ENCODE measurements around the gene EPC1.

EPC1 gene

DNA sequence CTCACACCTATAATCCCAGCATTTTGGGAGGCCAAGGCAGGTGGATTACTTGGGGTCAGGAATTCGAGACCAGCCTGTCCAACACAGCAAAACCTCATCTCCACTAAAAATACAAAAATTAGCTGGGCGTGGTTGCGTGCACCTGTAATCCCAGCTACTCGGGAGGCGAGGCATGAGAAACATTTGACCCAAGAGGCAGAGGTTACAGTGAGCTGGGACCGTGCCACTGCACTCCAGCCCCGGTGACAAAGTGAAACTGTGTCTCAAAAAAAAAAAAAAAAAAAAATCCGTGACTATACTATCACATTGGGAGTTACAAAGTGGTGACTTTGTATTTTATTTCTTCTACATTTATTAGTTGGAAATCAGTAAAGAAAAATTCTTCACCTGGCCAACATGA, 101.2 kb downstream of the EPC1 start:
- Histone ChIP-seq H2BK120ac (ENCODE audit: low read depth, low read length) (no peak overlapping the region), H3K79me1 (ENCODE audit: low read depth, low read length) (no peaks in the 10 kb centered on the region), H3K14ac (ENCODE audit: low read length) (no peak overlapping the region), H3K36me3 (replicated peaks in 1 of 2; ENCODE audit: control insufficient read depth in 2 of 2, insufficient read depth in 2 of 2, low read length in 2 of 2) (no peaks in the 10 kb centered on the region), H3K9ac (ENCODE audit: low read depth, low read length, poor library complexity) (no peak overlapping the region), H3K9me3 (replicated peaks in 1 of 2; ENCODE audit: control insufficient read depth in 2 of 2, insufficient read depth in 1 of 2, low read depth in 1 of 2, low read length in 2 of 2) (no peaks in the 10 kb centered on the region), H2AK5ac (ENCODE audit: low read depth, low read length) (no peak overlapping the region), H3K4me3 (ENCODE audit: low read length in 2 of 2) (no peak overlapping the region), H3K23ac (ENCODE audit: low read depth, low read length, poor library complexity) (no peak overlapping the region), H2BK5ac (ENCODE audit: low read length) (no peak overlapping the region), H4K8ac (ENCODE audit: low read depth, low read length) (no peak overlapping the region), H3K18ac (ENCODE audit: low read length) (no peak overlapping the region), H3K27me3 (ENCODE audit: control insufficient read depth in 3 of 3, insufficient read depth in 3 of 3, low read depth in 1 of 3, low read length in 3 of 3) (peaks cover 0 to 7% (median 0%) of the 10 kb centered on the region in 3 experiments), H3K4ac (ENCODE audit: low read length) (no peak overlapping the region), H2AFZ (ENCODE audit: low read length) (no peak overlapping the region), H3K27ac (replicated peaks; ENCODE audit: low read length) (no peak overlapping the region), H3K4me2 (ENCODE audit: insufficient read depth, low read length, poor library complexity, severe bottlenecking) (no peak overlapping the region), H3K4me1 (ENCODE audit: control insufficient read depth in 2 of 2, insufficient read depth in 1 of 2, low read depth in 1 of 2, low read length in 2 of 2) (no peaks in the 10 kb centered on the region), H2BK15ac (ENCODE audit: low read length) (no peak overlapping the region), H4K91ac (ENCODE audit: low read depth, low read length, poor library complexity) (no peak overlapping the region), H2BK12ac (ENCODE audit: low read length) (no peak overlapping the region)
- WGBS, 2 donors (ENCODE audit: extremely low coverage in 2 of 2, insufficient read length in 2 of 2, insufficient replicate concordance in 1 of 2): no CpG with 5 or more reads among the region's 8 CpGs
- no peak for DNase-seq (ENCODE audit: low spot score)

DNA sequence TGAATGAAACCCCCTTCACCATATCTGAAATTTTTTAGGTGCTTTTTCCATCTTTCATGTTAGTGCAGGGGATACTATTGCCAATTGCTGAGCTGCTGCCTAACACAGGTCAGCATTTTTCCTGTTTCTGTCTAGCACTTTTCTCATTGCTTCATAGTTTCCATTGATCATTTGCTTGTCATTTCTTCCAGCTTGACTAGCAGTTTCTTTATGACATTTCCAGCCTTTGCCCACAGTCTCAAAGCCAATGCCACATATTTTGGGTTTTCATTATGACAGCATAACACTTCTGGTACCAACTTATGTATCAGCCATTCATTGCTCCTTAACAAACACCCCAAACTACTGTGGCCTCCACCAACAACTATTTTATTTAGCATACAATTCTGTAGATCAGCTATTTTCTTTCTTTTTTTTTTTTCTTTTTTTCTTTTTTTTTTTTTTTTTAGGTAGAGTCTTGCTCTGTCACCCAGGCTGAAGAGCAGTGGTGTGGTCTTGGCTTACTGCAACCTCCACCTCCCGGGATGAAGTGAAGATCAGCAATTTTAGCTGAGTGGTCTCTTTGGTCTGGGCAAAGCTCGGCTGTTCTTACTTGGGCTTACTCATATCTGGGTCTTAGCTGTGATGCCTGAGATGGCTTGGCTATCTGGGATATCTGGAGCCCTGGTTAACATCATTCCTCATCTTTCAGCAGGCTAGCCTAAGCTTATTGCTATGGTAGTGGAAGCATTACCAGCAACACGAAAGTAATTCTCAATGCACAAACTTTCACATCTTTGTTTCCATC, 102.3 kb downstream of the EPC1 start:
- Histone ChIP-seq H3K79me1 (ENCODE audit: low read depth, low read length) (no peaks in the 10 kb centered on the region), H2AFZ (ENCODE audit: low read length) (no peak overlapping the region), H4K91ac (ENCODE audit: low read depth, low read length, poor library complexity) (no peak overlapping the region)

DNA sequence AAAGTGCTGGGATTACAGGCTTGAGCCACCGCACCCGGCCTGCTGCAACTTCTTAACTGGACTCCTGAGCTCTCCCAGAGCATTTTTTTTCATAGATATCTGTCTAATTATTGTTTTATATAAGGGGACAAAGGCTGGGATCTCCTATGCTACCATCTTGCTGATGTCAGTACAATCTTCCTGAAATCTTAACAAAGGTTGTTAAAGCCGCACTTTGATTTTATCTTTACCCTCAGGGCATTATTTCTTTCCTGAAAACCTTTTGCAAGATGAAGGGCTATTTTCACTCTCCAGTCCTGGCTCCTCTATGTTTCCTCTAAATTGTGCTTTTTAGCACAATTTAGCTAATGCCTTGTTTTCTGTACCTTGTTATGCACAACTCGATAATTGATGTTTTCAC, 102.9 kb downstream of the EPC1 start:
- Histone ChIP-seq H4K8ac (ENCODE audit: low read depth, low read length) (no peak overlapping the region), H2BK5ac (ENCODE audit: low read length) (no peak overlapping the region), H3K4ac (ENCODE audit: low read length) (no peak overlapping the region), H2BK15ac (ENCODE audit: low read length) (no peak overlapping the region), H3K9ac (ENCODE audit: low read depth, low read length, poor library complexity) (no peak overlapping the region), H3K4me2 (ENCODE audit: insufficient read depth, low read length, poor library complexity, severe bottlenecking) (no peak overlapping the region), H2BK12ac (ENCODE audit: low read length) (no peak overlapping the region), H4K91ac (ENCODE audit: low read depth, low read length, poor library complexity) (no peak overlapping the region), H3K9me3 (replicated peaks in 1 of 2; ENCODE audit: control insufficient read depth in 2 of 2, insufficient read depth in 1 of 2, low read depth in 1 of 2, low read length in 2 of 2) (no peaks in the 10 kb centered on the region), H3K79me1 (ENCODE audit: low read depth, low read length) (no peaks in the 10 kb centered on the region), H3K4me1 (ENCODE audit: control insufficient read depth in 2 of 2, insufficient read depth in 1 of 2, low read depth in 1 of 2, low read length in 2 of 2) (no peaks in the 10 kb centered on the region), H3K27ac (replicated peaks; ENCODE audit: low read length) (no peak overlapping the region), H3K27me3 (ENCODE audit: control insufficient read depth in 3 of 3, insufficient read depth in 3 of 3, low read depth in 1 of 3, low read length in 3 of 3) (peaks cover 0 to 7% (median 0%) of the 10 kb centered on the region in 3 experiments), H3K18ac (ENCODE audit: low read length) (no peak overlapping the region), H2BK120ac (ENCODE audit: low read depth, low read length) (no peak overlapping the region), H2AK5ac (ENCODE audit: low read depth, low read length) (no peak overlapping the region), H2AFZ (ENCODE audit: low read length) (no peak overlapping the region), H3K36me3 (replicated peaks in 1 of 2; ENCODE audit: control insufficient read depth in 2 of 2, insufficient read depth in 2 of 2, low read length in 2 of 2) (no peaks in the 10 kb centered on the region), H3K4me3 (ENCODE audit: low read length in 2 of 2) (no peak overlapping the region), H3K23ac (ENCODE audit: low read depth, low read length, poor library complexity) (no peak overlapping the region), H3K14ac (ENCODE audit: low read length) (no peak overlapping the region)
- WGBS, 2 donors (ENCODE audit: extremely low coverage in 2 of 2, insufficient read length in 2 of 2, insufficient replicate concordance in 1 of 2): no CpG with 5 or more reads among the region's 4 CpGs
- no peak for DNase-seq (ENCODE audit: low spot score)

More for the DNA sequence above, 102.3 kb downstream of the EPC1 start:
- Histone ChIP-seq H3K4me3 (ENCODE audit: low read length in 2 of 2) (no peak overlapping the region), H3K4me2 (ENCODE audit: insufficient read depth, low read length, poor library complexity, severe bottlenecking) (no peak overlapping the region), H3K18ac (ENCODE audit: low read length) (no peak overlapping the region), H3K4ac (ENCODE audit: low read length) (no peak overlapping the region), H3K36me3 (replicated peaks in 1 of 2; ENCODE audit: control insufficient read depth in 2 of 2, insufficient read depth in 2 of 2, low read length in 2 of 2) (no peaks in the 10 kb centered on the region), H2BK12ac (ENCODE audit: low read length) (no peak overlapping the region), H3K23ac (ENCODE audit: low read depth, low read length, poor library complexity) (no peak overlapping the region), H3K9ac (ENCODE audit: low read depth, low read length, poor library complexity) (no peak overlapping the region), H3K9me3 (replicated peaks in 1 of 2; ENCODE audit: control insufficient read depth in 2 of 2, insufficient read depth in 1 of 2, low read depth in 1 of 2, low read length in 2 of 2) (no peaks in the 10 kb centered on the region), H2BK120ac (ENCODE audit: low read depth, low read length) (no peak overlapping the region), H3K14ac (ENCODE audit: low read length) (no peak overlapping the region), H2AK5ac (ENCODE audit: low read depth, low read length) (no peak overlapping the region), H2BK5ac (ENCODE audit: low read length) (no peak overlapping the region), H4K8ac (ENCODE audit: low read depth, low read length) (no peak overlapping the region), H3K4me1 (ENCODE audit: control insufficient read depth in 2 of 2, insufficient read depth in 1 of 2, low read depth in 1 of 2, low read length in 2 of 2) (no peaks in the 10 kb centered on the region), H3K27ac (replicated peaks; ENCODE audit: low read length) (no peak overlapping the region), H2BK15ac (ENCODE audit: low read length) (no peak overlapping the region), H3K27me3 (ENCODE audit: control insufficient read depth in 3 of 3, insufficient read depth in 3 of 3, low read depth in 1 of 3, low read length in 3 of 3) (peaks cover 0 to 7% (median 0%) of the 10 kb centered on the region in 3 experiments)
- no CpG with 5 or more reads among the region's 3 CpGs for WGBS, 2 donors (ENCODE audit: extremely low coverage in 2 of 2, insufficient read length in 2 of 2, insufficient replicate concordance in 1 of 2)
- no peak for DNase-seq (ENCODE audit: low spot score)

DNA sequence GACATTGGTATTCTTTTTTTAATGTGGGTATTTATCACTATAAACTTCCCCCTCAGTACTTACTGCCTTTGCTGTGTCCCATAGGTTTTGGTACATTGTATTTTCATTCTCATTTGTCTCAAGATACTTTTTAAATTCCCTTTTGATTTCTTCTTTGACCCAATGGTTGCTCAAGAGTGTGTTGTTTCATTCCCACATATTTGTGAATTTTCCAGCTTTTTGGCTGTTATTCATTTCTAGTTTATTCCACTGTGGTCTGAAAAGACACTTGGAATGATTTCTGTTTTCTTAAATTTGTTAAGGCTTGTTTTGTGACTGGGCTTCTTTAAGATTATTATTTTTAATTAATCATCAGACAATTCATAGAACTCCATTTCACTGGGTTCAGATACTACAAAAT, 105.0 kb downstream of the EPC1 start:
- Histone ChIP-seq H3K9me3 (replicated peaks in 1 of 2; ENCODE audit: control insufficient read depth in 2 of 2, insufficient read depth in 1 of 2, low read depth in 1 of 2, low read length in 2 of 2) (no peaks in the 10 kb centered on the region), H3K36me3 (replicated peaks in 1 of 2; ENCODE audit: control insufficient read depth in 2 of 2, insufficient read depth in 2 of 2, low read length in 2 of 2) (no peaks in the 10 kb centered on the region), H2BK5ac (ENCODE audit: low read length) (no peak overlapping the region), H4K8ac (ENCODE audit: low read depth, low read length) (no peak overlapping the region), H3K14ac (ENCODE audit: low read length) (no peak overlapping the region), H3K18ac (ENCODE audit: low read length) (no peak overlapping the region), H2BK12ac (ENCODE audit: low read length) (no peak overlapping the region), H3K23ac (ENCODE audit: low read depth, low read length, poor library complexity) (no peak overlapping the region), H3K27me3 (ENCODE audit: control insufficient read depth in 3 of 3, insufficient read depth in 3 of 3, low read depth in 1 of 3, low read length in 3 of 3) (peaks cover 0 to 7% (median 0%) of the 10 kb centered on the region in 3 experiments), H2AFZ (ENCODE audit: low read length) (no peak overlapping the region), H2AK5ac (ENCODE audit: low read depth, low read length) (no peak overlapping the region), H3K4me1 (ENCODE audit: control insufficient read depth in 2 of 2, insufficient read depth in 1 of 2, low read depth in 1 of 2, low read length in 2 of 2) (no peaks in the 10 kb centered on the region), H3K4ac (ENCODE audit: low read length) (no peak overlapping the region), H4K91ac (ENCODE audit: low read depth, low read length, poor library complexity) (no peak overlapping the region), H3K4me3 (ENCODE audit: low read length in 2 of 2) (no peak overlapping the region), H3K4me2 (ENCODE audit: insufficient read depth, low read length, poor library complexity, severe bottlenecking) (no peak overlapping the region), H2BK15ac (ENCODE audit: low read length) (no peak overlapping the region), H2BK120ac (ENCODE audit: low read depth, low read length) (no peak overlapping the region), H3K27ac (replicated peaks; ENCODE audit: low read length) (no peak overlapping the region), H3K9ac (ENCODE audit: low read depth, low read length, poor library complexity) (no peak overlapping the region), H3K79me1 (ENCODE audit: low read depth, low read length) (no peaks in the 10 kb centered on the region)
- no peak for DNase-seq (ENCODE audit: low spot score)

Data from neuronal stem cell (in vitro differentiated cells).